ENCODE measurements around the gene ATP1A1.

Gene ATP1A1

GRCh38 chr1:116372191-116372590 lies 853 bp upstream of the ATP1A1 start:
- no peak for DNase-seq (ENCODE audit: low read depth)

- DNase-seq (ENCODE audit: low read depth) = peak; percentile 44
These were observed 648 bp downstream of the ATP1A1 start for GRCh38 chr1:116373431-116374352.

GRCh38 chr1:116374353-116375147 lies 1.5 kb downstream of the ATP1A1 start:
- DNase-seq (ENCODE audit: low read depth) = no peak

- DNase-seq (ENCODE audit: low read depth) = no peak
These were observed 2.3 kb downstream of the ATP1A1 start for GRCh38 chr1:116375148-116375886.

- peak; percentile 45 for DNase-seq (ENCODE audit: low read depth)
These were observed 3.1 kb downstream of the ATP1A1 start for GRCh38 chr1:116375887-116376728.

- DNase-seq (ENCODE audit: low read depth) = no peak
These were observed 3.7 kb downstream of the ATP1A1 start for GRCh38 chr1:116376729-116377086.

- no peak for DNase-seq (ENCODE audit: low read depth)
These were observed 4.8 kb downstream of the ATP1A1 start for GRCh38 chr1:116377541-116378529.

GRCh38 chr1:116379057-116379630 lies 6.1 kb downstream of the ATP1A1 start:
- no peak for DNase-seq (ENCODE audit: low read depth)

GRCh38 chr1:116379674-116380498 lies 6.8 kb downstream of the ATP1A1 start:
- no peak for DNase-seq (ENCODE audit: low read depth)

GRCh38 chr1:116380499-116381242 lies 7.6 kb downstream of the ATP1A1 start:
- no peak for DNase-seq (ENCODE audit: low read depth)

- no peak for DNase-seq (ENCODE audit: low read depth)
These were observed 9.3 kb downstream of the ATP1A1 start for GRCh38 chr1:116382321-116382720.

- no peak for DNase-seq (ENCODE audit: low read depth)
These were observed 9.9 kb downstream of the ATP1A1 start for GRCh38 chr1:116382857-116383483.

GRCh38 chr1:116386042-116386441 lies 13.0 kb downstream of the ATP1A1 start:
- DNase-seq (ENCODE audit: low read depth) = no peak

GRCh38 chr1:116387551-116387950 lies 14.5 kb downstream of the ATP1A1 start:
- DNase-seq (ENCODE audit: low read depth) = no peak

GRCh38 chr1:116388122-116388521 lies 15.1 kb downstream of the ATP1A1 start:
- no peak for DNase-seq (ENCODE audit: low read depth)

GRCh38 chr1:116389013-116389412 lies 16.0 kb downstream of the ATP1A1 start:
- DNase-seq (ENCODE audit: low read depth) = no peak

GRCh38 chr1:116389686-116390085 lies 16.6 kb downstream of the ATP1A1 start:
- DNase-seq (ENCODE audit: low read depth) = no peak

GRCh38 chr1:116390195-116390594 lies 17.2 kb downstream of the ATP1A1 start:
- peak; percentile 38 for DNase-seq (ENCODE audit: low read depth)

Data from activated T-cell treated with anti-CD3 and anti-CD28 coated beads for 48 hours (primary cell).